Measurements from ENCODE around the gene APOBEC2.

- TF ChIP-seq MAZ (IDR thresholded peaks at IDR 0.05; ENCODE audit: borderline replicate concordance, low read depth, low read length) (no peak), REST (IDR thresholded peaks at IDR 0.05) (no peak), SREBF2 (IDR thresholded peaks at IDR 0.05) (no peak), PBX3 (IDR thresholded peaks at IDR 0.05) (no peak), CTCF (IDR thresholded peaks at IDR 0.05) (no peak), JUN (IDR thresholded peaks at IDR 0.05) (peak in 1 of 2 experiments; percentile 55; a peak in 2 of 5 replicates), HOXB5 (CRISPR knock-in tag; IDR thresholded peaks at IDR 0.05) (no peak), RAD21 (conservative IDR thresholded peaks at IDR 0.05 in 1 of 2, IDR thresholded peaks at IDR 0.05 in 1 of 2) (0 out of 5 replicates have a peak, but pooled peaks of 1 of the 2 experiments have one; percentile 17), USF2 (IDR thresholded peaks at IDR 0.05) (no peak), MAX (IDR thresholded peaks at IDR 0.05) (no peak; the same call in 1 of the 2 replicates), HOXA7 (CRISPR knock-in tag; IDR thresholded peaks at IDR 0.05) (no peak)
Observed at GRCh38 chr6:41013466-41014153, 39.4 kb upstream of the APOBEC2 start.
